HEK293 (cell line): ENCODE results near the gene NTN5.

Experiments
- AEBP2 ChIP-seq: fragments of 450-650 bp; formaldehyde crosslinking; IDR thresholded peaks from 2 replicates; pipeline ENCODE4 v1.5.1; 2016; ENCODE audit warnings: missing biosample characterization, missing genetic modification characterization, borderline replicate concordance
- CTCF ChIP-seq: fragments of 450-650 bp; formaldehyde crosslinking; IDR thresholded peaks from 2 replicates; pipeline ENCODE4 v1.5.1; 2016; ENCODE audit warnings: missing biosample characterization, missing genetic modification characterization
- SETDB1 ChIP-seq: IDR thresholded peaks from one replicate; pipeline ENCODE4 v1.6.1; 2017; ENCODE audit warnings: mild to moderate bottlenecking, low read length, moderate library complexity, mixed read lengths; ENCODE audit not compliant: insufficient read length
- ZBTB21 ChIP-seq: fragments of 450-650 bp; formaldehyde crosslinking; IDR thresholded peaks from 2 replicates; pipeline ENCODE4 v1.5.1; 2017; ENCODE audit warnings: missing biosample characterization, missing genetic modification characterization
- ZNF175 ChIP-seq: fragments of 450-650 bp; formaldehyde crosslinking; IDR thresholded peaks from 2 replicates; pipeline ENCODE4 v1.5.1; 2016; ENCODE audit warnings: missing biosample characterization, missing genetic modification characterization
- ZNF416 ChIP-seq: fragments of 450-650 bp; formaldehyde crosslinking; IDR thresholded peaks from 2 replicates; pipeline ENCODE4 v1.5.1; 2016; ENCODE audit warnings: missing biosample characterization, missing genetic modification characterization
- ZNF585B ChIP-seq: fragments of 450-650 bp; formaldehyde crosslinking; IDR thresholded peaks from 2 replicates; pipeline ENCODE4 v1.5.1; 2016; ENCODE audit warnings: missing biosample characterization, missing genetic modification characterization
- ZSCAN18 ChIP-seq: fragments of 450-650 bp; formaldehyde crosslinking; IDR thresholded peaks from 2 replicates; pipeline ENCODE4 v1.5.1; 2016; ENCODE audit warnings: missing biosample characterization, missing genetic modification characterization
- ZSCAN5A ChIP-seq: fragments of 450-650 bp; formaldehyde crosslinking; IDR thresholded peaks from 2 replicates; pipeline ENCODE4 v1.5.1; 2016; ENCODE audit warnings: missing biosample characterization, missing genetic modification characterization

- TF ChIP-seq CTCF (tag by site-specific recombination) (no peak), ZNF175 (tag by site-specific recombination) (no peak), SETDB1 (no peak), AEBP2 (tag by site-specific recombination) (no peak), ZNF585B (no peak), ZSCAN18 (no peak), ZSCAN5A (no peak), ZNF416 (tag by site-specific recombination) (no peak), ZBTB21 (no peak)
Observed at GRCh38 chr19:48635263-48635965, 37.4 kb downstream of the NTN5 start.
